GM18951 (cell line): Measurements from ENCODE around the gene CRTC3.

Experiments used
- POLR2A ChIP-seq: IDR thresholded peaks from 4 replicates; pipeline ENCODE4 v1.6.1; 2011; ENCODE audit warnings: mild to moderate bottlenecking; ENCODE audit not compliant: insufficient read length, insufficient read depth; ENCODE audit errors: extremely low read depth
- in situ Hi-C: fragments of 300-500 bp; cut with MboI; formaldehyde crosslinking; loops from one replicate; pipeline ENCODE4 v1.12.0; 2022; ENCODE audit warnings: low sequenced_read_pairs, mixed read lengths, inconsistent platforms; ENCODE audit not compliant: unreplicated experiment

CRTC3 gene

DNA sequence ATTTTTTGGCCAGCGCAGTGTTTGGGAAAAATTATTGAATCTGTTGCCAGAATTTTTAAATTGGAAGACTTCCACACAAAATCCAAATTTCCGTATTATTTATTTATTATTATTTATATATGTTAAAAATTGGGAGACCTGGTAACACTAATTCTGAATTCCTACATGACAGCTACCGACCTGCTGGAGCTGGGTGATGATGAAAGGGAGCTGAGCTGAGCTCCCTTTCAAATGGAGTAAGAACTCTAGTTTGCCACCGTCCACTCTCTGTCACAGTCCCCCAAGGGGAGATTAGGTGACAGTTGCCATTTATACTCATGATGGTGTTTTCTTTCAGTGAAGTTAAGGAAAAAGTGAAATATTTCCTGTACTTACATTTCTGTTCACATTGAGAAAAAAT, 1.4 kb downstream of the CRTC3 start:
- in situ Hi-C loops = no loop called here
- no peak for TF ChIP-seq POLR2A

DNA sequence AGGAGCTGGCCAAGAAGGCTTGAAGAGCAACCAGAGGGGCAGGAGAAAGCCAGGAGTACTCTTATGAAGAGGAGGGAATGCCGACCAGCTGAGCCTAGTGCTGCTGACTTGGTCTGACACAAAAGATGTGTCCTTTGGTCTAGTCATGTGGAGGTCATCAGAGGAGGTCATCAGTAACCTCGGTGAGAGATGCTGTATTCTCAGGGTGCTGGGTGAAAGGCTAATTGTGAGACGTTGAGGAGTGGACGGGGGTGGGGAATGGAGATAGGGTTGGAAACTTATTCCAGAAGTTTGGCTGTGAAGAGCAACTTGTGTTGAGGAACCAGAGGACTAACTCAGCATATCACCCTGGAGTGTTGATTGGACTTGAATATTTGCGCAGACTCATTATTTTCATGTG, 5.5 kb downstream of the CRTC3 start:
- in situ Hi-C loops = no loop called here
- no peak for TF ChIP-seq POLR2A

DNA sequence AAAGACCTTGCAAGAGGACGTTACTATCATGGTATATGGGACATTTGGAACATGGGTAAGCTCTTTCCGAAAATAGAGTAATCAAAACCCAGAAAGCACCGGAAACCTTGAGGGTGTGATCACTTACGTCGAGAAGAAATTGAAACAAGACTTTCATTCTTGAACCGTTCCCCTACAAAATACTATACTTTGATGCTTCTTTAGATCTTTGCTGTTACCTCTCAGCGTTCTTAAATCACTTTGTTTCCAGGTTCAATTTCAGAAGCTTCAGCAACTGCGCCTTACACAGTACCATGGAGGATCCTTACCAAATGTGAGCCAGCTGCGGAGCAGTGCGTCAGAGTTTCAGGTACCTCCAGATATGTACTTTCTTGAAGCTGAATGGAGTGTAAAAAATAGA, 10.1 kb downstream of the CRTC3 start:
- no peak for TF ChIP-seq POLR2A
- in situ Hi-C loops = no loop called here

DNA sequence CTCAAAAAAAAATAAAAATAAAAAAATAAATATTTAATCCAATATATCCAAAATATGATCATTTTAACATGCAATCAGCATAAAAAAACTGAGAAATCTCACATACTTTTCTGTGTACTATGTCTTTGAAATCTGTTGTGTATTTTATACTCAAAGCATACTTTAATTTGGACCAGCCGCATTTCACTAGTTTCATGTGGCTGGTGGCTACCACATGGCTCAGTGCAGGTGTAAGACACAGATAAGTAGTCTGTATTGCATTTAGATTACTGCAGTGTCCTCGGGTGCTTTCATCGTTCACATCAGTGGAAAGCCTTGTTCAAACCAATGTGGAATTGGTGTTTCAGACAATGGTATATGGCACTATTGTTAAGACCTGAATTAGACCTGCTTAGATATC, 11.0 kb downstream of the CRTC3 start:
- no peak for TF ChIP-seq POLR2A
- in situ Hi-C loops = no loop called here

DNA sequence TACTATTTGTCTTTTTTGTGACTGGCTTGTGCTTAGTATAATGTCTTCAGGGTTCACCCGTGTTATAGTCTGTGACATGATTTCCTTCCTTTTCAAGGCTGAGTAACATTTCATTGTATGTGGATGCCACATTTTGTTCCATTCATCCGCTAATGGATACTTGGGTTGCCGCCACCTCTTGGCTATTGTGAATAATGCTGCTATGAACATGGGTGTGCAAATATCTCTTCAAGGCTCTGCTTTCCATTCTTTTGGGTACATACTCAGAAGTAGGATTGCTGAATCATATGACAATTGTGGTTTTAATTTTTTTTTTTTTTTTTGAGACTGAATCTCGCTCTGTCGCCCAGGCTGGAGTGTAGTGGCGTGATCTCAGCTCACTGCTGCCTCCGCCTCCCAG, 15.4 kb downstream of the CRTC3 start:
- TF ChIP-seq POLR2A = no peak
- in situ Hi-C loops = no loop called here

DNA sequence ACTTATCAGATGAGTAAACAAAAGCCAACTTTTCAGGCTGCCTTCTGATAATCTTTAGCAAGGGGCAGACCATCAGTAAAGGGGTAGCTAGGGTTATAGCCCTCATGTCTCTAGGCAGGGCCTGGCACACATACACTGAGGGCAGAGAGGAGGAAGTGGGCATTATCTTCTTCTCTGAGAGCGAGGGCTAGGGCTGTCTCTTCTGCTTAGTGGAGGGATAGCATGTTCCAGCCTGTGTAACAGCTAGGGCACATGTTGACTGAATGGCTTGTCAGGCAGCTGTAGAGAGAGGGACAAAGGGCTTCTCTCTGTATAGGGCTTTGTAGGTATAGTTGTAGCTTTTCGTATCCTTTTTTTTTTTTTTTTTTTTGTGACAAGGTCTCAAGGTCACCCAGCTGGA, 17.8 kb downstream of the CRTC3 start:
- in situ Hi-C loops = no loop called here
- no peak for TF ChIP-seq POLR2A

DNA sequence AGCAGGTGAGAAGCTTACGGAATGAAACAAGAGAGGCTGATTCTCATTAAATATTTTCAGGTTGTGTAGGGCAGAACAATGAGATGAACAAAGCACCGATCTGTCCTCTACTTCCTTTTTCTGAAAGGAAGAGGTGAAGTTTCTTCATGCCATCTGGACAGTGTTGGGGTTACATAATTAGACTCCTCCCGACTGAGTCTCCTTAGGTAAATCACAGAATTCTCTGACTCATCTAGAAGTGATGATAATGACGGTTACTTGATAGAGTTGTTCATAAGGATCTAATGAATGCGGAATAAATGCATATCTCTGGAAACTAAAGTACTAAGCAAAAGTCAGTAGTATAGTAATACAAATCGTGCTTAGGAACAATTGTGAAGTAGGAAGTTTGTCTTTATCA, 21.2 kb downstream of the CRTC3 start:
- in situ Hi-C loops = no loop called here
- TF ChIP-seq POLR2A = no peak

DNA sequence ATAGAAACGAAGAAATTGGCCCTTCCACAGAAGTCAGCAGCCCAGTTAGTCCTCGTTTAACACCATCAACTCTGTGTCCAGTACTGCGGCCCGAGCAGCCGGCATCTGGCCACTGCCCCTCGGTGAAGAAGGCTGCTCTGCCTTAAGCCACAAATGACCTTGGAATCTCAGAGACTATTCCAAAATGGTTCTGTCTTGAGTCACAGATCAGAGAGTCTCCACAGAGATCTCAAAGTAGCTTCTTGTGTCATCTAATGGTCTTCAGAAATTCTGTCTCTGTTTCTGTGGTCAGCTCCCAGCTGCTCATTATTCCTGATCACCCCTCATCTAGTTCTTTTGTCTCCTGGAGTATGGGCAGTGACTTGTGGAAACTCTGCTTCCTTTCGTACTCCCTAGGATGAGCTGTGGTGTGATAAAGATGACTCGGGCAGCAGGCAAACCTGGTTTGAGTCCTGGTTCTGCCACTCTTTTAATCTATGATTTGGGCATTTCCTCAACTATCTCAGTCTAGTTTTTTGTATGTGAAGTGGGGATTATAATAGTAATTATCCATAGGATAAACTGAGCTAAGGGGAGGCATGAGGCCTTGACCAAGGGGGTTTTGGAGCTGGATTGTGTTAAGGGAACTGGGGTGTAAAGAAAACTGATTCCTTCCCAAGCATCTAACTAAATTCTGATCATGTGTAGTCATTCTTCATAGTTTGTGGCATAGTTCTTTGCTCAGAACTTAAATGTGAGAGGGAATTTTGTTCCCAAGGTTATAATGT, 22.6 kb downstream of the CRTC3 start:
- in situ Hi-C loops = no loop called here

DNA sequence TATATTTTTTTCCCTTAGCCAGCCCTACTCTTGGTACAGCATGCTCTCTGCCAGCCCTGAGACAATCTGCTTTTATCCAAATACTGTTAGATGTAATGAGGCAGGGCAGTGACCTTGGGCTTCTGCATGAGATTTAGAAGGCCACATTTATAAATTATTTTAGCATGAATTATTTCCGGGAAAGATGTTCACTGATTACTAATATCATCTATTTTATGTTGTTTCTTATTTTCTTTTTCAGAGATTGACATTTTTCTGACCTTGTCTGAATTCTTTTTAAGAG, 23.1 kb downstream of the CRTC3 start:
- in situ Hi-C loops = no loop called here
- TF ChIP-seq POLR2A = no peak

More for the DNA sequence above, 22.6 kb downstream of the CRTC3 start:
- TF ChIP-seq POLR2A = no peak

DNA sequence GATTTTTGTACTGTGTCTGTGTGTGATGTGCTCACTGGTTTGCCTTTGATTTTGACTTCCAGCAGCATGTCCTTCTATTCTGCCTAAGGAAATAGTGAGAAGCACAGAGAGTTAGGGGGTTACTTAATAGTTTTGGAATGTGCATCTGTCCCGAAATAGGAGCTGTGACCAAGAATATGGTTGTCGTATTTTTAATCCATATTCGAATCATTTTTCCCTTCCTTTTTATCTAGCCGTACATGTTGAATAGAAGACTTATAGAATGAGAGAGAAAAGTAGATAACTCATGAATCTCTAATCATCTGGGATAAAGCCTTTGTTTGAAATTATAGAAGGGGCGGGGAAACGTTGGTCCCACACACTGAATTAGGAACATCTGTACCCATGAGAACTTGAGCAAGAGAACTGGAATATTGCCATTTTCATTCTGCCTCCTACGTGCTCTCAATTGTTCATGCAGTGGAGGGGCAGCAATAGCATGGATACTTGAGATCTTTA, 23.6 kb downstream of the CRTC3 start:
- TF ChIP-seq POLR2A = no peak
- in situ Hi-C loops = no loop called here

DNA sequence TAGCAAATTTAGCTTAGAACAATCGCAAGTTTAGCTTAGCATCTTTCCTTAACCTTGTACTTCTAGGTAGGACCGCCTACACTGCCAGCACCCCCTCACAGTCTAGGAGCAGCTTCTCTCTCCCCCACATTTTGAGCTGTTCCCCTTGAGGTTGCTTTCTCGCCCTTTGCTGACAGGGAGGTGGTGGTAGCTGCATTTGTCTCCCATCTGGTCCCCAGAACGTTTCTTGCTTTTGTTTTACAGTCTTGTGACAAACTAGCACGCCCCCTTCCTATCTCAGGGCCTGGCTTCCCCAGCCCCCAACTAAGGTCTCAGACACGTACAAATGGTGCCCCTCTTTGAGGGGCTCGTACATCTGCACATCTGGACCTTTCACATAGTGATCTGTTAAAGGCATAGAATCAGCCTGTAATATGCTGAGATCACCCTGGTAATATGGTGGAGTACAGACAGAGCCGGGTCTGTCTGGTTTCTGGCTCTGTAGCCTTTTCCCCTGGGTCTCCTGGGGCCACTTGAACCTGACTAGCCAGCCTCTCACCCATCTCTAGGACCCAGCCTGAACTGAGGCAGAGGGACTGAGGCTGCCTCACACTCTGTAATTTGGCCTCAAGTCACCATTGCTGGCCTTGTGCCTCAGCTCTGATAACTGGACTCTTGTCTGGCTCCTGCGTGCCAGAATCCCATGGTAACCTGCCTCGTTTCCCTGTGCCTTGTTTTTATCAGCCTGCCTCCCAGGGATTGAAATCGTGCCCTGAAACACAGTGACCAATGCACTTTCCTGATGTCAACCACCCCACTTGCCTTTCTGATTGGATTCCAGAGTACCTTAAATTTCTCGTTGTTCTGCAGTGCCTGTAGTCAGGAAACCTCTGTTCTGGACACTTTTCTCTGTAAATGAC, 27.7 kb downstream of the CRTC3 start:
- TF ChIP-seq POLR2A = no peak
- in situ Hi-C loops = no loop called here

DNA sequence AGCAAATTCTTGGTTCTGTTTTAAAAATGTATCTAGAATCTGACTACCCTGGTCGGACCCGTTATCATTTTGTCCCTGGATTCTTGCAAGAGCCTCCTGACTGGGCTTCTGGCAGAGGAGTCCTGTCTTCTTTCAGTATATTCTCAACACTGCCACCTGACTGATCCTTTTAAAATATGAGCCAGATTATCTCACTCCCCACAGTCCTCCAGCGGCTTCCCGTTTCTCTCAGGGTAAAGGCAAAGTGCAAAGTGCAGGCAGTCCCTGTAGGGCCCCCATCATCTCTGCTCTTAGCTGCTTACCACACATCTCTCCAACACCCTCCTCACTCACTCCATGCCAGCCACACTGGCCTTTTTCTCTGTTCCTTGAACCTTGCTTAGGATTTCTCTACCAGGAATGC, 28.4 kb downstream of the CRTC3 start:
- TF ChIP-seq POLR2A = no peak
- in situ Hi-C loops = no loop called here

DNA sequence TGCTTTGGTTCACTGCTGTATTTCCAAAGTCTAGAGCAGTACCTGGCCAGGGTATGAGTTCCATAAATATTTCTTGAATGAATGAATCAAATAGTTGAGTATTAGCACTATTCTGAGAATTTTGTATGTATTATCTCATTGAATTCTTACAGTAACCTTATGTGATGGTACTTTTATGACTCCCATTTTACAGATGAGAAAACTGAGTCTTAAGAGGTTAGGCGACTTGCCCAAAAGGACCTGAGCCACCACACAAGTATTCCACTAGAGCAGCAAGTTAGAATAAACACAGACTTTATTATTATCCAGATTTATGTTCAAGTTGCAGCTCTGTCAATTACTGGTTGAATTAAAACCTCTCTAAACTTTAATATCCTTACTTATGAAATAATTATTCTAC, 29.4 kb downstream of the CRTC3 start:
- in situ Hi-C loops = no loop called here
- TF ChIP-seq POLR2A = no peak

DNA sequence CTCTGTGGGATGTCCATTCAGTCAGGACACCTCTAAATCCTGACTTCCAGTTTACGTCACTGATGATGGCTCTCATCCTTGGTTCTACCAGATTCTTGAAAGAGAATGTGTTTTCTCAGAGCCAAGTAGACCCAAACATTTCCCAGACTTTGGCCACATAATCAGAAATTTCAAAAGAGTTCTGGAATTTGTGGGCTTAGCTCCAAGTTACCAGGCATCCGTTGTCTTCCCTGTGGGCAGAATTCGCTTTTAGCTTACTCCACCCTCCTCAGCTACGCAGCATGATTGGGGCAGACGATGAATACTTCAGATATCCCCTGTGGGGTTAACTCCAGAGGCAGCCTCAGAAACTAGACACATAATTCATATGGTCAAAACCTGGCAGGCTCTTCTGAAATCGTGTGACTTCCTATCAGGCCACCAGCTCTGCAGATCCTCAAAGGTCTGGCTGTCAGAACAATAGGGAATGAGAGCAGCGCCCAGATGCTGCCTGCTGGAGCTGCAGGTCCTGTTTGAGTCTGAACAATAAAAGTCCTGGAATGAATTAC, 30.6 kb downstream of the CRTC3 start:
- in situ Hi-C loops = no loop called here

More for the DNA sequence above, 30.6 kb downstream of the CRTC3 start:
- no peak for TF ChIP-seq POLR2A
